DND-41 (cell line): ENCODE results near the gene TXNRD1.

ENCODE experiments used
- ATAC-seq: fragments of 200-7000 bp; cut with Tn5 transposase; 3 replicates; pipeline ENCODE4 v1.9.1; 2021; ENCODE audit warnings: low read depth; ENCODE audit not compliant: insufficient read depth
- DNase-seq: peaks from one replicate; pipeline ENCODE4 v3.0.0-alpha.2; 2020
- H2AFZ ChIP-seq: 2 replicates; pipeline ENCODE4 v1.6.0; 2012; ENCODE audit warnings: low read depth, low read length
- H3K27ac ChIP-seq: 2 replicates; pipeline ENCODE4 v1.5.1; 2012; ENCODE audit warnings: low read length, inconsistent platforms
- H3K27me3 ChIP-seq: fragments of 200-600 bp; sonication (generic); 2 replicates; pipeline ENCODE4 v1.6.0; 2012; ENCODE audit warnings: low read length, mild to moderate bottlenecking, inconsistent platforms; ENCODE audit not compliant: insufficient read depth, poor library complexity
- H3K36me3 ChIP-seq: 2 replicates; pipeline ENCODE4 v1.5.1; 2012; ENCODE audit warnings: low read length, inconsistent platforms; ENCODE audit not compliant: insufficient read depth
- H3K4me1 ChIP-seq: 2 replicates; pipeline ENCODE4 v1.5.1; 2012; ENCODE audit warnings: mild to moderate bottlenecking, low read length; ENCODE audit not compliant: insufficient read depth
- H3K4me2 ChIP-seq: 2 replicates; pipeline ENCODE4 v1.6.0; 2012; ENCODE audit warnings: mild to moderate bottlenecking, moderate library complexity, low read length, inconsistent platforms; ENCODE audit not compliant: insufficient read depth
- H3K4me3 ChIP-seq, 2 experiments: fragments of 200-600 bp in 1 of 2; shearing (Covaris generic) in 1 of 2; 2 replicates each; pipeline ENCODE4 v1.5.1; 2012 to 2016; ENCODE audit warnings: inconsistent platforms in 2 of 2, low read length in 2 of 2, mild to moderate bottlenecking in 2 of 2, low read depth in 1 of 2, moderate library complexity in 1 of 2
- H3K79me2 ChIP-seq: 2 replicates; pipeline ENCODE4 v1.6.0; 2012; ENCODE audit warnings: low read length, inconsistent platforms; ENCODE audit not compliant: insufficient read depth
- H3K9ac ChIP-seq: 2 replicates; pipeline ENCODE4 v1.6.0; 2012; ENCODE audit warnings: low read depth, mild to moderate bottlenecking, inconsistent platforms, low read length, moderate library complexity
- H3K9me3 ChIP-seq: 2 replicates; pipeline ENCODE4 v1.5.1; 2012; ENCODE audit warnings: low read length, moderate library complexity, mild to moderate bottlenecking, inconsistent platforms; ENCODE audit not compliant: insufficient read depth, severe bottlenecking
- H4K20me1 ChIP-seq: 2 replicates; pipeline ENCODE4 v1.6.0; 2012; ENCODE audit warnings: low read length; ENCODE audit not compliant: insufficient read depth
- EZH2 ChIP-seq: IDR thresholded peaks from 3 replicates; pipeline ENCODE4 v1.6.1; 2012; ENCODE audit warnings: borderline replicate concordance, low read depth, mild to moderate bottlenecking, moderate library complexity, low read length, inconsistent platforms; ENCODE audit not compliant: severe bottlenecking
- TF ChIP-seq, protein P1 (sequence below): IDR thresholded peaks from 2 replicates; pipeline ENCODE4 v1.5.1; 2012; ENCODE audit warnings: borderline replicate concordance, low read length, moderate library complexity, mild to moderate bottlenecking; ENCODE audit not compliant: poor library complexity, severe bottlenecking; ENCODE audit errors: extremely low read depth

TXNRD1 gene

DNA sequence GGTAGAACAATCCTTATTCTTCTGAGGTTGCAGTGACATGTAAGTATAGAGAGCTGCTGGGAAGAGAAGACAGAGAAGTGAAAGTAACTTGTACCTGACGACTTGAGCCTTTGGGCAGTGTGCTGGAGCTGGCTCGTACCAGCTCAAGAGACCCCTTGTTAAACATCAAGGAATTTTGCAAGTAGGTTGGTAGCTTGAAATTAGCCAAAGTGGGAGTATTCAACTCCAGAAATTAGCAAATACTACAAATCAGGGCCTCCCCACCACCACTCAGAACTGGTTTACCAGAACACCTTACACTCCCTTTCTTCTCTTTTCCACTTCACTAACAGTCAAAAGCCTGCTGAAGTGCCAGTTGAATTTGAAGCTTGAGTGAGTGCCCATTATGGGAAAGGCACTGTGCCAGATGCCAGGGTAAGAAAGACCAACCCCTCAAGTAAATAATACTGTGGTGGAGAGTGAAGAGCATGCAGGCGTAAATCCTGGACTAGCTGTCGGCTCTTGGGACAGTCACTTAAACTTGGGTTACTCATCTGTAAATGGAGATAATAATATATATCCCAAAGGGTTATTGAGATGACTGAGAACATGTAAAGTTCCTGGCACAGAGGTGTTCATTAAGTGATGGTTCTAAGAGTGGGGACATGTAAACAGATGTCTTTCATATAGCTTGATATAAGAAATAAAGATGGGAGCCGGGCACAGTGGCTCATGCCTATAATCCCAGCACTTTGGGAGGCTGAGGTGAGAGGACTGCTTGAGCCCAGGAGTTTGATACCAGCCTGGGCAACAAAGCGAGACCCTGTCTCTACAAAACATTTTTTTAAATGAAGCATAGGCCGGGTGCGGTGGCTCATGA, 60.9 kb downstream of the TXNRD1 start:
- no peak for TF ChIP-seq EZH2
- TF ChIP-seq, protein P1, sequence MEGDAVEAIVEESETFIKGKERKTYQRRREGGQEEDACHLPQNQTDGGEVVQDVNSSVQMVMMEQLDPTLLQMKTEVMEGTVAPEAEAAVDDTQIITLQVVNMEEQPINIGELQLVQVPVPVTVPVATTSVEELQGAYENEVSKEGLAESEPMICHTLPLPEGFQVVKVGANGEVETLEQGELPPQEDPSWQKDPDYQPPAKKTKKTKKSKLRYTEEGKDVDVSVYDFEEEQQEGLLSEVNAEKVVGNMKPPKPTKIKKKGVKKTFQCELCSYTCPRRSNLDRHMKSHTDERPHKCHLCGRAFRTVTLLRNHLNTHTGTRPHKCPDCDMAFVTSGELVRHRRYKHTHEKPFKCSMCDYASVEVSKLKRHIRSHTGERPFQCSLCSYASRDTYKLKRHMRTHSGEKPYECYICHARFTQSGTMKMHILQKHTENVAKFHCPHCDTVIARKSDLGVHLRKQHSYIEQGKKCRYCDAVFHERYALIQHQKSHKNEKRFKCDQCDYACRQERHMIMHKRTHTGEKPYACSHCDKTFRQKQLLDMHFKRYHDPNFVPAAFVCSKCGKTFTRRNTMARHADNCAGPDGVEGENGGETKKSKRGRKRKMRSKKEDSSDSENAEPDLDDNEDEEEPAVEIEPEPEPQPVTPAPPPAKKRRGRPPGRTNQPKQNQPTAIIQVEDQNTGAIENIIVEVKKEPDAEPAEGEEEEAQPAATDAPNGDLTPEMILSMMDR = no peak
- peak overlapping the region; percentile 20; the same call in 1 of the 2 replicates for H2AFZ ChIP-seq
- H3K79me2 ChIP-seq = no peaks in the 10 kb centered on the region
- DNase-seq (no peak), ATAC-seq (peak; percentile 62)
- H3K9me3 ChIP-seq = no peaks in the 10 kb centered on the region
- no peak overlapping the region for H3K27ac ChIP-seq
- no peaks in the 10 kb centered on the region for H3K36me3 ChIP-seq
- H3K4me1 ChIP-seq = no peaks in the 10 kb centered on the region
- H3K9ac ChIP-seq = no peak overlapping the region
- no peak overlapping the region for H3K4me2 ChIP-seq
- H3K4me3 ChIP-seq = no peak overlapping the region
- no peaks in the 10 kb centered on the region for H3K27me3 ChIP-seq
- no peaks in the 10 kb centered on the region for H4K20me1 ChIP-seq

DNA sequence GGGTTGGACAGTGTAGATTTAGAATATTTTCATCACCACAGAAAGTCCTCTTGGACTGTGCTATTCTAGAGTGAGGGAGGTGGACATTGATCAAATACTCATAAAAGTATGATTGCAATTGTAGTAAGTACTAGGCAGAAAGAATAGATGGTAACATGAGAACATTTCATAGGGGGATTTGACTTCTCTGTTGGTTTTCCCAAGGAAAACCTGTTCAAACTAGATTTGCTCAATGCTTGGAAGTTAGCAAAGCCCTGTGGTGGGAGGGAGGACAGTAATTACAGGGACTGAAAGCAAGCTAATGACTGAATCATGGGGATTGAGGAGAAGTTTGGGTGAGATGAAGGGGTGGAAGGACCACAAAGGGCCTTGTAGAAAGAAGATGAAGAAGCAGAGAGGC, 63.6 kb downstream of the TXNRD1 start:
- Histone ChIP-seq H3K27ac (no peak overlapping the region), H3K9ac (no peak overlapping the region)
- no peak for DNase-seq

DNA sequence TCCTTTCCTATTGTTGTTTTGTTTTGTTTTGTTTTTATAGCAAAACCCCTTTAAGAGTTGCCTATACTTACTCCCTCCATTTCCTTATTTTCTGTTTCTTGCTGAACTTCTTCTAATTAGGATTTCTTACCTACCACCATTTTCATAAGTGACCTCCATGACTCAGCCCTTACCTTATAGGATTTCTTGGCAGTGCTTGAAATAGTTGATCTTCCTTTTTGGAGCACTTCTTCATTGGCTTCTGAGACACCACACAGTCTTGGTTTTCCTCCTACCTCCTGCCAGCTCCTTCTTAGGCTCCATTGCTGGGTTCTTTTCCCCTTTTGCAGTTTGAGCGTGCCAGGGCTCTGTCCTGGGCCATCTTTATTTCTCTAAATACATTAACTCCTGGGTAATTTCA, 64.5 kb downstream of the TXNRD1 start:
- H3K4me2 ChIP-seq = no peak overlapping the region
- ATAC-seq (no peak), DNase-seq (no peak)
- no peak overlapping the region for H2AFZ ChIP-seq
- H3K4me3 ChIP-seq = no peak overlapping the region
- no peaks in the 10 kb centered on the region for H4K20me1 ChIP-seq
- H3K79me2 ChIP-seq = no peaks in the 10 kb centered on the region
- H3K36me3 ChIP-seq = no peaks in the 10 kb centered on the region
- no peak overlapping the region for H3K27ac ChIP-seq
- no peaks in the 10 kb centered on the region for H3K4me1 ChIP-seq
- no peak overlapping the region for H3K9ac ChIP-seq
- H3K9me3 ChIP-seq = no peaks in the 10 kb centered on the region
- TF ChIP-seq, protein P1 = no peak
- no peak for TF ChIP-seq EZH2
- no peaks in the 10 kb centered on the region for H3K27me3 ChIP-seq

More for the DNA sequence above, 63.6 kb downstream of the TXNRD1 start:
- H3K36me3 ChIP-seq = no peaks in the 10 kb centered on the region
- TF ChIP-seq EZH2 = no peak
- TF ChIP-seq, protein P1 = no peak
- H2AFZ ChIP-seq = no peak overlapping the region
- H3K4me2 ChIP-seq = no peak overlapping the region
- ATAC-seq = no peak
- H3K27me3 ChIP-seq = no peaks in the 10 kb centered on the region
- no peaks in the 10 kb centered on the region for H3K4me1 ChIP-seq
- no peak overlapping the region for H3K4me3 ChIP-seq
- no peaks in the 10 kb centered on the region for H3K9me3 ChIP-seq
- H4K20me1 ChIP-seq = no peaks in the 10 kb centered on the region
- no peaks in the 10 kb centered on the region for H3K79me2 ChIP-seq
